GM12865 (cell line): ENCODE results near the gene MAML3.

Experiments used
- DNase-seq: peaks from one replicate; pipeline ENCODE4 v3.0.0; 2010; ENCODE audit warnings: low read depth
- H3K4me3 ChIP-seq: 2 replicates; pipeline ENCODE4 v1.5.1; 2011; ENCODE audit warnings: mild to moderate bottlenecking, low read depth, low read length, control low read depth
- TF ChIP-seq, protein P1 (sequence below): IDR thresholded peaks from 2 replicates; pipeline ENCODE4 v1.5.1; 2011; ENCODE audit warnings: low read length, control low read depth, low read depth, inconsistent platforms; ENCODE audit not compliant: insufficient read depth; ENCODE audit errors: missing control alignments

Gene MAML3

DNA sequence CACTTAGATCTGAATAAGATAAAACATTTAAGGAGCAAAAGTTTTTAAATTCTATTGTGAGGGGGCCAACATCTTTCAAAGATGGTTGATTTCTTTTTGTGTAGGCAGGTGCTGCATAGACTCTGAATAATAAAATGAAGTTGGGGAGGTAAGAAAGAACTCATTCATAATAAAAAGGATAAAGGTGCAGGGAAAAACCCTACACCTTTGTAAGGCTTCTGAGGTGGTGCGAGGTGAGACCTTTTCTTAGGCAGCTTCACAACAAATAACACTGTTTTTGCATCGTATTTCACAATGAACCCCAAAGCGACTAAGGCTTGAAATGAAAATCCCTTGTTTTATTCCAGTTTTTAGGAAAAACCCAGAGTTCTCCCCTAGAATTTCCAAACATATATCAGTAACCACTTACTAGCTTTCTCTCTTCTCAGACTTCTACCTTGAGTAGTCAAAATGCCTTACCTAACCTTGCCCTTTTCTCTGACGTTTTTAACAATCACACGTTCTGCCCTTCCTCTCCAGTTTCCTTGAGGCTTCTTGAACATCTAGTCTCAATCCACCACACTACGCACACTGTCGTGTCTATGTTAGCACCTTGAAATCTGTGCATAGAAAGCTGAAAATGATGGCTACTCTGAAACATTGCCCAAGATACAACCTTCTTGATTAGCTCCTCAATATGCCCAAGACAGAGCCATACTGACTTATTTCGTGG, 30.2 kb downstream of the MAML3 start:
- H3K4me3 ChIP-seq, result no peak overlapping the region
- TF ChIP-seq, protein P1, sequence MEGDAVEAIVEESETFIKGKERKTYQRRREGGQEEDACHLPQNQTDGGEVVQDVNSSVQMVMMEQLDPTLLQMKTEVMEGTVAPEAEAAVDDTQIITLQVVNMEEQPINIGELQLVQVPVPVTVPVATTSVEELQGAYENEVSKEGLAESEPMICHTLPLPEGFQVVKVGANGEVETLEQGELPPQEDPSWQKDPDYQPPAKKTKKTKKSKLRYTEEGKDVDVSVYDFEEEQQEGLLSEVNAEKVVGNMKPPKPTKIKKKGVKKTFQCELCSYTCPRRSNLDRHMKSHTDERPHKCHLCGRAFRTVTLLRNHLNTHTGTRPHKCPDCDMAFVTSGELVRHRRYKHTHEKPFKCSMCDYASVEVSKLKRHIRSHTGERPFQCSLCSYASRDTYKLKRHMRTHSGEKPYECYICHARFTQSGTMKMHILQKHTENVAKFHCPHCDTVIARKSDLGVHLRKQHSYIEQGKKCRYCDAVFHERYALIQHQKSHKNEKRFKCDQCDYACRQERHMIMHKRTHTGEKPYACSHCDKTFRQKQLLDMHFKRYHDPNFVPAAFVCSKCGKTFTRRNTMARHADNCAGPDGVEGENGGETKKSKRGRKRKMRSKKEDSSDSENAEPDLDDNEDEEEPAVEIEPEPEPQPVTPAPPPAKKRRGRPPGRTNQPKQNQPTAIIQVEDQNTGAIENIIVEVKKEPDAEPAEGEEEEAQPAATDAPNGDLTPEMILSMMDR, result no peak
- DNase-seq, result no peak

DNA sequence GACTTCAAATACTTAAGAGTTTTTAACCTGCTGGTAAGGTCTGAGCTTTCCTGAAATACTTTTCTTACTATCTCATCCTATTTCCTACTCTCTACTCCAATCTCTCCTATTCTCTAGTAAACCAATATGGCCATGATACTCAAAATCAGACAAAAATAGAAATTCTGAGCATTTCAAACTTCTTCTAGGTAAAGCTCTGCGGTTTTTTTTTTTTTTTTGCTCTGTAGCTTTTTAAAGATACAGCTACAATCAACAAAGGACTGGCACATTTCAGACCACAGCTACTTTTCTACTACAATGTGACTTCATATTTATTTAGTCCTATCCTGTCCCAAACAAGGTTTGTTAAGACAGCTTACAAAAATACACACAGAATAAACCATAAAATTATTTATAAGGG, 31.1 kb downstream of the MAML3 start:
- no peak overlapping the region for H3K4me3 ChIP-seq
- TF ChIP-seq, protein P1, result no peak
- no peak for DNase-seq

DNA sequence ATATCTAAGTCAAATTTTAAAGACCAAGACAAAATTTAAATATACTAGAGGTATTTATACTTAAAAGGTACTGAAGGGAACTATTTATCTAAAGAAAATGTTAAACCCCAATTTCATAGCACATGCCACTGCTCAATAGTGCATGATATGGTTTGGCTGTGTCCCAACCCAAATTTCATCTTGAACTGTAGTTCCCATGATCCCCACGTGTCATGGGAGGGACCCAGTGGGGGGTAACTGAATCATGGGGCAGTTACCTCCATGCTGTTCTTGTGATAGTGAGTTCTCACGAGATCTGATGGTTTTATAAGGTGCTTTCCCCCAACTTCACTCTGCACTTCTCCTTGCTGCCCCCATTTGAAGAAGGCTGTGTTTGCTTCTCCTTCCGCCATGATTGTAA, 32.3 kb downstream of the MAML3 start:
- TF ChIP-seq, protein P1, result no peak
- DNase-seq, result no peak
- H3K4me3 ChIP-seq, result no peak overlapping the region

DNA sequence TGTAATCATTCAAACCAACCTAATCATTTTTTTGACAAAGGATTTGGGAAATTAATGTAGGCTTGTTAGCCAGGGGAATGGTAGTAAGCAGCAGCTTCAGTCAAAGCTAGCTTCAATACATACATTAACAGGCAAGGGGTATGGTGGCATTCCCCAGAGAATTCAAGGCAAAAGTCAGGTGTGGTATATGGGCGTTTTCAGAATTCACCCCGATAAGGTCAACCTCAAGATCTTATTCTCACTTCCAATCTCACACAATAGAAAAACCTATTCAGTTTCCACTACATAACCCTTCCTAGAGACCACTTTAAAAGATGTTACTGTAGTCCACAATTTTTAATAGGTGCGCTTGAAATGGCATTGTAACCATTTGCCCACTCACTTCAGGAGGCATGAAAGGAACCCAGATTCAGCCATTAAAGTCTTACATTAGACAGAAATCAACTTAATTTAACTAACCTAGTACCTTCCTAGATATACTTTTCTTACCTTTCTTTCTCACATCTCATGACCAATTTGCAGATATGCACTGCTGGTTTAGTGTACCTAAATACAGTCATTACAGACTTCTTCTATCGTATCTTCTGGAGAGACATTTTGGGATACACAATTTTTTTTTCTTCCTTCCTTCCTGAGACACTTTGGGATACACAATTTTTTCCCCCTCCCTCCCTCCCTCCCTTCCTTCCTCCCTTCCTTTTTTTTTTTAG, 34.9 kb downstream of the MAML3 start:
- no peak overlapping the region for H3K4me3 ChIP-seq
- TF ChIP-seq, protein P1, result no peak
- no peak for DNase-seq

DNA sequence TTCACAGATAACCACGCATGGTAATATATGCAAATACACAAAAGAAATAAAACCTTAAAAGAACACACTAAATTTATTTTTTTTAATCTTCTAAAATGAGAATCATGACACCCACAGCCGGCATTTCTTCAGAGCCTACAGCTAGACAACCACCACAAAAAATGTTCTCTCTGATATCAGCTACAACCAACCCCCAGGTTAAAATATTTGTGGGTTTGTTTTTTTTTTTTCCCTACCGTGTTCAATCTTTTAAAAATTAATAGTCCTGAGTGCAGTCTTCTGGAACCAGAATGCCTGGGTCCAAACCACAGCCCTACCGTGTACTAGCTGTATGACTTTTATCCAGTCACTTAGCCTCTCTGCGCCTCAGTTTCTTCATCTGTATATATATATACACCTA, 36.0 kb downstream of the MAML3 start:
- no peak overlapping the region for H3K4me3 ChIP-seq
- DNase-seq, result no peak
- TF ChIP-seq, protein P1, result no peak

DNA sequence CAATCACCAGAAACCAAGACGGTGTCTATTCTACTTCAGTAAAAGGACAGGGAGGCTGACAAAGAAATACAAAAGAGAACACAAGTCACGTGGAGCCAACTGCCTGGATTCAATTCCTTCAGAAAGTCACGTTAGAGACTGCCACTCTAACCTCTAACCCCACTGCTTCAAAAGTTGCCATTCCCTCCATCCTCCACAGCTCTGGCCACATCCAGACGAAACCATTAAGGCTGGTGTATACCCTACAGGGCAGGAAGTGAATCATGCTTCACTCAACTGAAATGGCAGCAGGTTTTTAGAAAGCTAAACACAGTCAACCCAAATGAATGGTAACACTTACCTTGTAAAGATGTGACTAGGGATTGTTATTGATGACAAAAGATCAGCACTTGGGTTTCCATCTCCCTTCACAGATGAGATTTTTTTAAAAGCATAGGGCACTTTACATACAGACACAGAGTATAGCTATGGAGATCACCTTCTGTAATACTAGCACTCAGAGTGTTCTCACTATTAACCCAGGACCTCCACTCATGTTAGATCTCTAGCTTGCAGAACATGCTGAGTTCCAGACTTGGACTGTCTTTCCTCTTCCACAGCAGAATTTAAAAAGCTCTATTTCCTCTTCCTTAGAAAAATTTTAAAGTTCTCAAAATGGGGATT, 37.4 kb downstream of the MAML3 start:
- H3K4me3 ChIP-seq, result no peak overlapping the region
- no peak for DNase-seq
- TF ChIP-seq, protein P1, result no peak

DNA sequence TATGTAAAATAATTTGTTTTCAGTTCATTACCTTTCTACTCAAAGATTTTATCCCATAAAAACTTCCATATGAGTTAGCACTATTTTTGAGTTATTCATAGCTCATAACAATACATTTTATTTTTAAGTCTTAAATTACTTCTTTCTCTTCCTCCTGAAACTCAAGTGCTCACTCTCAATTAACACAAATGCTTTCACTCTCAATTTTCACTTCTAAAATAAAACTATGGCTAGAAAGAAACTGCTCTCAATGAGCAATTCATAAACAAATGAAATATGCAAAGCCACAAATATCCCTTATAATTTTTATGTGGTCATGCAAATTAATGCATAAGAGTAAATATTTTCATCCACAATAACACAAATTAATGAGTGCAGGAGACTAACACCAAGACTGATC, 38.8 kb downstream of the MAML3 start:
- no peak for DNase-seq
- TF ChIP-seq, protein P1, result no peak
- no peak overlapping the region for H3K4me3 ChIP-seq
